ENCODE results near the gene KLF16. TPM values are rescaled to one million over a fixed set of nuclear protein-coding genes. Genes with fewer than 3 reads are reported as not detected.
"Not testable (repeated sequence)": the region's sequence is repeated elsewhere in the genome, so short reads cannot be mapped to it uniquely, and the experiment has no call there.

KLF16 gene
- total RNA-seq, 2 experiments from 2014 or later, result 21.5 to 21.8 TPM

GRCh38 chr19:1881393-1882088 is 18.2 kb upstream of the KLF16 start:
- DNase-seq, result peak; percentile 47
- Mint-ChIP-seq H3K4me1 (peaks cover 23% of the 10 kb centered on the region), H3K27ac (peak overlapping the region; percentile 99), H3K36me3 (peaks cover 21% of the 10 kb centered on the region), H3K4me3 (peak overlapping the region; percentile 99)
- H3K27me3 Mint-ChIP-seq; H3K9me3 Mint-ChIP-seq; ATAC-seq (ENCODE audit: low read depth): not testable (repeated sequence)
- POLR2A ChIA-PET, result interaction anchor here (0.9 to 6.9 kb wide), 5 partner anchors 10 to 24 kb away, joined by 3 to 103 read pairs (median 4); no protein-coding TSS in a partner anchor

DNA sequence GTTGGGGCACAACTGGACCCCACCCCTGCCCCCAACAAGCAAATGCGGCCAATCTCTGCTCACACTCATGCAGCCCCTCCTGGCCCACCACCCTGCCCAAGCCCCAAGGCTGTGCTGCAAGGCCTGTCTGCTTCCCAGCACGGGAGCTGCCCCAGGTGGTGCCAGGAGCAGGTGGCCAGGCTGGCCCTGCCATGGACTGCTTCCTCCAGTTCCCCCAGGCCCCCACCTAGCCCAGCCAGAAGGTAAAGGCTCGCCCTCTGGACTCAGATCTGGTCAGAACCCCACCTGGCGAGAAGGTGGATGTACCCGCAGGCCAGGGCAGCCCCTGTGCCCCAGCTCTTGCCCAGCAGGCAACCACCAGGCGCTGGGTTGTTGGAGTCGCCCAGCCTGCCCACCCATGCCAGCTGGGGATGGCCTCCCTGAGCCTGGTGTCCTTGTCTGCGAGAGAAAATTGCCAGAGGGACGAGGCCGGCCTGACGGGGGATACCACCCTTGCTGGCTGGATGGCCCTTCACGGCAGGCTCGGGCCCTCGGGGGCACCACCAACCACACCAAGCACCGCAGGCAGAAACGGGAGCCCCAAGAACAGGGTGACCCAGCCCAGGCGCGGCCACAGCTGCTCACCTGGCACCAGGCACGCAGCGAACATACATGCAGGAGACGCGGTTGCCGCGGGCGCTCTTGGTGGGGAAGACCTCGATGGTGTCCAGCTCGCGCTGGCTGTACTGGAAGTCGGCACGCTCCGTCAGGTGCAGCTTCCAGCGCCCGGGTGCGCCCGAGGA is 17.4 kb upstream of the KLF16 start:
- H3K27me3 Mint-ChIP-seq, result no peaks in the 10 kb centered on the region
- peak overlapping the region; percentile 49 for H3K4me3 Mint-ChIP-seq
- peaks cover 27% of the 10 kb centered on the region for H3K4me1 Mint-ChIP-seq
- no peak for DNase-seq
- ATAC-seq (ENCODE audit: low read depth), result no peak
- peaks cover 24% of the 10 kb centered on the region for H3K36me3 Mint-ChIP-seq
- POLR2A ChIA-PET, result interaction anchor here (0.6 to 6.9 kb wide), 4 partner anchors 16 to 52 kb away, joined by 3 to 103 read pairs (median 6); no protein-coding TSS in a partner anchor
- H3K9me3 Mint-ChIP-seq, result no peaks in the 10 kb centered on the region
- peak overlapping the region; percentile 54 for H3K27ac Mint-ChIP-seq

GRCh38 chr19:1879982-1880381 is 16.6 kb upstream of the KLF16 start:
- not testable (repeated sequence) for H3K4me3 Mint-ChIP-seq; H3K27ac Mint-ChIP-seq; DNase-seq; ATAC-seq (ENCODE audit: low read depth); H3K9me3 Mint-ChIP-seq; H3K27me3 Mint-ChIP-seq
- H3K4me1 Mint-ChIP-seq, result peaks cover 27% of the 10 kb centered on the region
- H3K36me3 Mint-ChIP-seq, result peaks cover 24% of the 10 kb centered on the region
- POLR2A ChIA-PET, result interaction anchor here (6.9 kb wide), 1 partner anchor 16 kb away, joined by 103 read pairs; no protein-coding TSS in a partner anchor

DNA sequence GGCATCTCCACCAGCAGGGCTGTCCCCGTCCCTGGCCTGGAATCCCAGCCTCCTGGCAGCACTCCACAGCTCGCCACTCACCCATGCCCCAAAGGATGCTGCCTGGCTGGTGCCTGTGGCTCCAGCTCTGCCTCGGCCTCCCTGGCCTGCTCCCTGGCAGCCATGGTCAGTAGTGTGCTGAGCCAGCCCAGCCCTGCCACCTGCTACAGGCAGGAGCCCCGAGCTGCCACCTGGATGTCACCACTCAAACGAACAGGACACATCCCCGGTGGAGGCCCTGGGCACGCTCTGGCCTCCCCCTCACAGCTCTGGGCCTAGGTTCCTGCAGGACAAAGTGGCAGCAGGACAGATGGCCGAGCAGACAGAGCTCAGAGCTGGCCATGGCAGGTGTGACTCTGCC is 15.2 kb upstream of the KLF16 start:
- H3K27me3 Mint-ChIP-seq; POLR2A ChIA-PET; ATAC-seq (ENCODE audit: low read depth); H3K27ac Mint-ChIP-seq; DNase-seq; H3K9me3 Mint-ChIP-seq; H3K4me3 Mint-ChIP-seq: not testable (repeated sequence)
- Mint-ChIP-seq H3K36me3 (peaks cover 21% of the 10 kb centered on the region), H3K4me1 (peaks cover 32% of the 10 kb centered on the region)

GRCh38 chr19:1877280-1877660 is 13.9 kb upstream of the KLF16 start:
- not testable (repeated sequence) for H3K4me3 Mint-ChIP-seq; H3K27me3 Mint-ChIP-seq; H3K9me3 Mint-ChIP-seq; H3K27ac Mint-ChIP-seq; DNase-seq; ATAC-seq (ENCODE audit: low read depth)
- H3K4me1 Mint-ChIP-seq, result peaks cover 21% of the 10 kb centered on the region
- H3K36me3 Mint-ChIP-seq, result peaks cover 11% of the 10 kb centered on the region
- POLR2A ChIA-PET, result interaction anchor here (1.5 to 3.0 kb wide), 4 partner anchors 7 to 175 kb away, joined by 4 to 67 read pairs (median 26); partner anchors contain the start of gene ABHD17A

DNA sequence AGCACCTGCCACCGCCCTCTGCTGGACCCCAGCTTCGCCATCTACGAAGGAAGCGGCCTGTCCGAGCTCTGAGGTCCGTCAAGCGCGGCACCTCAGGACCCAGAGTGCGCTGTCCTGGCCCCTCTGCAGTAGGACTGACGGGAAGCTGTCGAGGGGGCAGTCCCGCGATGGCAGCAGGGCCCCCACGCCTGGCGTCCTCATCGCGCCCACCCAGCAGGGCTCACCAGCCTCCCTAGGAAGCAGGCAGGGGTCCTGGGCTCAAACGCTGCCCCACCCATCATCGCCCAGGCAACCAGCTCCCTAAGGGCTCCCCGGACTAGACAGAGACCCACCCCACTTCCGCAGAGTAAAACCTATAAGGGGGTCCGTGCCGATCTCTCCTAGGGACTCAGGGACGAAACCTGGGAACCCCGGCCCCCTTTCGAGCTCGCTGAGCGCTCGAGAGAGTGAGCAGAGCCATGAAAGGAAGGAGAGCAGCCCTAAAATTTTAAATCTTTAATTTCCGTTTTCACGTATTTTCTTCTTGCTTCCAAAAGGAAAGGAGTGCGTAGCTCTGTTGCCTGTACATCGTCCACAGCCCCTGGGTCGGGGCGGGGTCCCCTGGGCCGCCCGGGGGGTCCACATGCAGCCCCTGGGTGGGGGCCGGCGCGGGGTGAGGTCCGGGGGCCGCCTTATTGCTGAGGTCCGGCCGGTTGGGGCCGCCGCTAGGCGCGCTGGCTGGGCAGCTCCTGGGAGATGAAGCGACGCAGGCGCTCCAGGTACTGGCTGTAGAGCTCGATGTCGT is 13.3 kb upstream of the KLF16 start:
- peaks cover 11% of the 10 kb centered on the region for H3K36me3 Mint-ChIP-seq
- H3K27me3 Mint-ChIP-seq, DNase-seq, H3K9me3 Mint-ChIP-seq: not testable (repeated sequence)
- H3K4me1 Mint-ChIP-seq, result peaks cover 18% of the 10 kb centered on the region
- peak overlapping the region; percentile 99 for H3K4me3 Mint-ChIP-seq
- H3K27ac Mint-ChIP-seq, result peak overlapping the region; percentile 99
- peak; percentile 4 for ATAC-seq (ENCODE audit: low read depth)
- POLR2A ChIA-PET, result interaction anchor here (0.7 to 3.0 kb wide), 7 partner anchors 8 to 175 kb away, joined by 4 to 67 read pairs (median 11); partner anchors contain the start of gene ABHD17A

- Mint-ChIP-seq H3K27me3 (no peaks in the 10 kb centered on the region), H3K27ac (peak overlapping the region; percentile 99), H3K36me3 (peaks cover 11% of the 10 kb centered on the region), H3K4me3 (peak overlapping the region; percentile 99), H3K9me3 (no peaks in the 10 kb centered on the region), H3K4me1 (peaks cover 18% of the 10 kb centered on the region)
- DNase-seq (peak; percentile 97), ATAC-seq (ENCODE audit: low read depth) (peak; percentile 84)
- POLR2A ChIA-PET, result interaction anchor here (0.6 to 3.0 kb wide), 15 partner anchors 9 to 208 kb away, joined by 3 to 67 read pairs (median 6); partner anchors contain the start of gene ABHD17A
Measured at GRCh38 chr19:1875646-1876495, 12.5 kb upstream of the KLF16 start.

GRCh38 chr19:1875265-1875645 is 11.9 kb upstream of the KLF16 start:
- H3K27ac Mint-ChIP-seq, result peak overlapping the region; percentile 99
- H3K9me3 Mint-ChIP-seq, DNase-seq, H3K27me3 Mint-ChIP-seq: not testable (repeated sequence)
- H3K4me3 Mint-ChIP-seq, result peak overlapping the region; percentile 99
- ATAC-seq (ENCODE audit: low read depth), result peak; percentile 5
- POLR2A ChIA-PET, result interaction anchor here (0.6 to 3.0 kb wide), 13 partner anchors 9 to 209 kb away, joined by 3 to 67 read pairs (median 4); partner anchors contain the start of gene ABHD17A
- H3K36me3 Mint-ChIP-seq, result peaks cover 13% of the 10 kb centered on the region
- peaks cover 18% of the 10 kb centered on the region for H3K4me1 Mint-ChIP-seq

GRCh38 chr19:1874554-1875185 is 11.3 kb upstream of the KLF16 start:
- H3K36me3 Mint-ChIP-seq, result peaks cover 13% of the 10 kb centered on the region
- ATAC-seq (ENCODE audit: low read depth) (peak; percentile 38), DNase-seq (no peak)
- H3K27me3 Mint-ChIP-seq, result no peaks in the 10 kb centered on the region
- H3K4me1 Mint-ChIP-seq, result peaks cover 18% of the 10 kb centered on the region
- H3K27ac Mint-ChIP-seq, result peak overlapping the region; percentile 99
- POLR2A ChIA-PET, result interaction anchor here (0.6 to 3.0 kb wide), 14 partner anchors 8 to 213 kb away, joined by 3 to 67 read pairs (median 4); partner anchors contain the start of gene ABHD17A
- H3K9me3 Mint-ChIP-seq, result no peaks in the 10 kb centered on the region
- peak overlapping the region; percentile 99 for H3K4me3 Mint-ChIP-seq

DNA sequence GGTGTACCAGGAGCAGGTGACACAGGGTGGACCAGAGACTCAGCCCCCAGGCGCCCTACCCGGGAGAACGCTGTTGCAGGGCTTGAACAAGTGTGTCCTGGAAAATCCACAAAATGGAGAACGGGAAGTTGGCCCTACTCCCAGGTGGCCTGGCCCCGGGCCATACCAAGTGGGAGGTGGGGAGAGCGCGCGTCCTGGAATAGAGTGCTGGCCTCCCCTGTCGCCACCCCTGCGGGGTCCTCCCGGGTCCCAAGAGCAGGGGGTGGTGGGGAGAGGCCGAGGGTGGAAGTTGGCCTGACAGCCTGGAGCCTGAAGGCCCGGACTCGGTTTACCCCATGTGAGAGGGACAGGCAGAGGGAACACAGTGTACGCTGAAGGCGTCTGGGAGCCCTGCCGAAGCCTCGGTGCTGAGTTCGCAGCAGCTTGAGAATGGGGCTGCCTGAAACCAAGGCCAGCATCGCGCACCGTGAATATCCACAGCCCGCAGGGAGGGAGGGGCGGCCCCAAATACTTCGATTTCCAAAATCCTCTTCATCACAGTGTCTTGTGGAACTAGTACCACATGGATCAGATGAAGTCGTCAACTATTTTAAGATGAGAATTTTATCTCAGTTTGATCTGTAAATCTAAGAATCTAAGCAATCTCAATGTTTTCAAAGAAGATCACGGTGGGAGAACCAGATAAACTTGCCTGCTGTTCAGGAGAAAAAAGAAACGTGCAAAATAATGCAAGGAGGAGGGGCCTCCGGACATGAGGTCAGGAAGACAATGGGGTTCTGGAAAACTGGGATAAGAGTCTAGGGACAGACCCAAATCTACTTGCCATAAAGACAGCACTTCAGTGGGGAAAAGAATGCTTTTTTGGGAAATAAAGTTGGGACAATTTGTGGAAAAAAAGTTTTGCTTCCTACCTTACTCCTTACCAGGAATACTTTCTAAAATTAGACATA is 10.4 kb upstream of the KLF16 start:
- Mint-ChIP-seq H3K27me3 (no peaks in the 10 kb centered on the region), H3K27ac (peak overlapping the region; percentile 99), H3K4me1 (peaks cover 23% of the 10 kb centered on the region), H3K9me3 (no peaks in the 10 kb centered on the region), H3K4me3 (peak overlapping the region; percentile 99), H3K36me3 (peaks cover 13% of the 10 kb centered on the region)
- no peak for ATAC-seq (ENCODE audit: low read depth)
- POLR2A ChIA-PET, result interaction anchor here (0.7 to 3.0 kb wide), 4 partner anchors 9 to 214 kb away, joined by 3 to 46 read pairs (median 8); partner anchors contain the start of gene ABHD17A
- DNase-seq, result no peak

All from activated naive CD8-positive, alpha-beta T cell treated with anti-CD3 and anti-CD28 coated beads, Interleukin-2, amount 10 ng/mL, durations not matched to agents 7 days and 5 days (primary cell).